ENCODE measurements around the gene OR11H1. TPM values are rescaled to one million over a fixed set of nuclear protein-coding genes. Genes with fewer than 3 reads are reported as not detected.
"Not testable (repeated sequence)": the region's sequence is repeated elsewhere in the genome, so short reads cannot be mapped to it uniquely, and the experiment has no call there.

OR11H1 gene
- polyA plus RNA-seq (ENCODE audit: insufficient read length in 12 of 12): not detected
- long read RNA-seq, donor 1: 0 reads
- long read RNA-seq, donor 2: 0 reads
- long read RNA-seq, donor 3: 0 reads
- long read RNA-seq, donor 4: 0 reads
- long read RNA-seq, donor 5: 0 reads
- long read RNA-seq, donor 6: 0 reads
- long read RNA-seq, donor 7: 0 reads
- long read RNA-seq, donor 8: 0 reads
- long read RNA-seq, donor 9: 0 reads
- long read RNA-seq, donor 10: 0 reads
- long read RNA-seq, donor 11: 0 reads

DNA sequence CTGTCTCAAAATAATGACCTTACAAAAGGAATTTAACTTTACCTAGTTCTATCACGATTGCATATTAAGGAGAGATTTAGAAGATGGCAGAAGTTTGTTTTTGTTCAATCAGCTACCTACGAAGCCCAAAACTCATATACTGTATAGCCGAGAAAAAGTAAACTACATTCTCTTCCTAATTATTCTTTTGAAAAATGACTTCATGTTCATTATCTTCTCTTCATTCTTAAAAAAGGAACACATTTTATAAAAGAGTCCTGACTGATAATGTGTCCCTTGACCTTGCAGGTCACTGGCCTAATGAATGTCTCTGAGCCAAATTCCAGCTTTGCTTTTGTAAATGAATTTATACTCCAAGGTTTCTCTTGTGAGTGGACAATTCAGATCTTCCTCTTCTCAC, at the start of gene OR11H1:
Gene OR11H1, plus strand, starts transcription at position 301 of the 400 bp plus-strand sequence. Its CDS starts 0 bp downstream, at position 301.
- DNase-seq: not testable (repeated sequence)

DNA sequence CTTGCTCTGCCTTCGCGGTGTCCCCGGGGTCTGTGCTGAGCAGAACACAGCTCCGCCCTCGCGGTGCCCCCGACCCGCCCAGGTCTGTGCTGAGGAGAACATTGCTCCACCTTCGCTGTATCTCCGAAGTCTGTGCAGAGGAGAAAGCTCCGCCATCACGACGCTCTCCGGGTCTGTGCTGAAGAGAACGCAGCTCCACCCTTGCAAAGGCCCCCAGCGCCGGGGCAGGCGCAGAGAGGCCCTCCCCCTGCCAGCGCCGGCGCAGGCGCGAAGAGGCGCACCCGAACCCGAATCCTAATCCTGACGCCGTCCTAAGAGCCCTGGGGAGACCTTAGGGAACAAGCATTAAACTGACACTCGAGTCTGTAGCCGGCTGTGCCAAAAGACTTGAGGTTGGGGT, 18.0 kb upstream of the OR11H1 start:
- DNase-seq: not testable (repeated sequence)

DNA sequence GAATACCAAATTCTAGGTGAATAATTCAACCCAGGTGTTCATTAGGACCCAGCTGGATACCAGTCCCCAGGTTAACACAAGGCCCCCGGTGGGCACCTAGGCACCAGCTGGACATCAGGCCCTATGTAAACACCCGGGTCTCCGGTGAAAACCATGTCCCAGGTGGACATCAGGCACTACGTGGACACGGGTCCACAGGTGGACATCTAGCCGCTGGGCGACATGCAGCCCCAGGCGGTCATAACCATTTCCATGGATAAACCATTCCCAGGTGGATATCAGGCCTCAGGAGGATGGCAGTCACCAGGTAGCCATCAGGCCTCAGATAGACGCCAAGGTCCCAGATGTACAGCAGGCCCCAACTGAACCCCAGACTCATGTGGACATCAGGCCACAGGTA, 12.1 kb upstream of the OR11H1 start:
- DNase-seq: not testable (repeated sequence)

DNA sequence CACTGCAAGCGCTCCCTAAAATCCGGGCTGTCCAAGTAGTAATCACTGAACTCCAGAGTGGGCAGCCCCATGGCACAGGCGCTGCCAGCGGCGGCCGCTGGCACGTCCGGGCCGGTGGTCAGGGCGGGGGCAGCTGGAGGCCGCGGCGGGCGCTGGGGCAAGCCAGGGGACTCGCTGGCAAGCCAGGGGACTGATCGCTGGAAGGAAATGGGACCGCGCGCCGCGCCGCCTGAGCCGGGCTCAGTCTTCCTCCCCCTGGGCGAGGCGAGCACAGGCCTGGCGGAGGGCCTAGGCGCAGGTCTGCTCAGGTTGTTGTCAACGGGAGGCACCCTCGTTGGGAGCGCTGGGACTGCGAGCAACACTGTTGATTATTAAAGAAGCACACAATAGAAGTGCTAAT, 25.8 kb downstream of the OR11H1 start:
- not testable (repeated sequence) for DNase-seq

DNA sequence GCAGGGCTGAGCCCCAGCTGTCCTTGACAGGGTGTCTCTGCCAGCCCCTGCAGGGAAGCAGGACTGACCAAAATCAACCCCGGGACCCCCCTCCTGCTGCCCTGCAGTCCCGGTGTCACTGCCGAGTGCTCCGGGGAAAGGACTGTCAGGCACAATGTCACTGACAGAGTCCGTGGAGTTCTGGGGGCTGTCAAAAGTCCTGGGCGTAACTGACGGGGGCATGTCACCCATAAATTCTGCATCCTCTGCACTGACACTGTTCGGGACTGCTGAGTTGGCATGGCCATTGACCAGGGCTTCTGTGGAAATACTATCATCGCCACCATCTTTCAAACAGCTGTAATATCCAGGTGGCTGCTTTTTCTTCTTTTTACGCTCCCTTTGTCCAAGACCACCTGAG, 35.5 kb downstream of the OR11H1 start:
- DNase-seq: not testable (repeated sequence)

GRCh38 chr22:15565063-15565462, 37.1 kb downstream of the OR11H1 start:
- not testable (repeated sequence) for DNase-seq

Other genes with a start within 250 kb of the OR11H1 start
- gene POTEH, start 161.8 kb downstream of the OR11H1 start, polyA plus RNA-seq (ENCODE audit: insufficient read length in 12 of 12): under 1 TPM in 1 of 12 donors, not detected in 11; 0.12 TPM

All from muscle of arm (tissue), 14 donors.